Colon (tissue), 2 donors: ENCODE measurements around the gene BSND.

ENCODE experiments used
- FAIRE-seq: peaks from 2 replicates; lab custom pipeline; 2012; peaks lifted over from hg19 to GRCh38; lab: Jason Lieb, UNC
- donor health status: control.
- donor health status: control.

Gene BSND

DNA sequence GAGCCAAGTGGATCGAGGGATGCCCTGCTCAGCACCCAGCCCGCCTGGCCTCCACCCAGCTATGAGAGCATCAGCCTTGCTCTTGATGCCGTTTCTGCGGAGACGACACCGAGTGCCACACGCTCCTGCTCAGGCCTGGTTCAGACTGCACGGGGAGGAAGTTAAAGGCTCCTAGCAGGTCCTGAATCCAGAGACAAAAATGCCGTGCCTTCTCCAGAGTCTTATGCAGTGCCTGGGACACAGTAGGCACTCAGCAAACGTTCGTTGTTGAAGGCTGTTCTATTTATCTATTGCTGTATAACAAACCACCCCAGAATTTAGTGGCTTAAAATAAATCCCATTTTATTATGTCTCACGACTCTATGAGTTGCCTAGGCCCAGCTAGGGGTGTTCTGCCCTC is 6.8 kb upstream of the BSND start:
- FAIRE-seq = no peak

DNA sequence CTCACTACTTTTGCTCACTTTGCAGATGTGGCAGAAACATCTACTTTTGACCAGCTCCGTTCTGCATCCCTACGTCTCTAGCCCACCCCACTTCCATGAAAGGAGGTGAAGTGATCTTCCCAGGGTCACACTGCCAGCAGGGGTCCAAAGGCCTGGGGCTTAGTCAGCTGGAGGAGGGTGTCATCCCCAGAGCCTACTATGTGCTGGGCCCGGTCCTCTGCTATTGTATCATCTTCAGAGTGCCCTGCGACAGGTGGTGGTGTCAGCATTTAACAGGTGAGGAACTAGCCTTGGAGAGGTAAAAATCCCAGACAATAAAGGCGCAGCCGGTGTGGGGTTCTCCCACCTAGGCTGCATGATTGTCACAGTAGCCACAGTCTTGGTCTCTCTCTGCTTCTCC is 5.6 kb upstream of the BSND start:
- no peak for FAIRE-seq

DNA sequence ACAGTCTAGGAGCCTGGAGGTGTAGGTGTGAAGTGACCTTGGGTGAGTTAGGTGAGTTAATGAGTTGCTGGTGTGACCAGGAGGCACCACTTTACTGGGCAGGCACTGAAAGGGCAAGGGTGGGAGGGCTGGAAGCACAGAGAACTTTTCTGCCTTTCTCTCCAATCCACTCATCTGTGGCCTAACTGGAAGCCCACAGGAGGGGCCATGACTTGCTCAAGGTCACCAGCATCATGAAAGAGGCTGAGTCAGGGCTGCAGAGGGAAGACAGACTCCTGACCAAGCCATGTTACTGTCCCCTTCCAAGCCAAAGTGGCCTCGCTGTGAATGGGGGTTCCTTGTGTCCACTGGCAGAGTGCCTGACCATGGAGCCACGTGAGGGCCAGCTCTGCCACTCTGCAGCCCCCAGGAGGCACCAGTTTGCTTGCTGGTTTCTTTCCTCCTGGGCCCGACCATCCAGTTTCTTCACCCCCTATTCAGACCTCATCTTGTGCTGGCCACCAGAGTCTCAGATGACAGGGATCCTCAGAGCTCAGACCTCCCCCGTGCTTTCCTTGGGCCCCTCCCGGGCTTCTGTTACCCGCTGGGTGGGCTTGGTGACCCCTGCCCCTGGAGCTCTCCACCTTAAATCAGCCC is 4.3 kb upstream of the BSND start:
- FAIRE-seq = no peak

DNA sequence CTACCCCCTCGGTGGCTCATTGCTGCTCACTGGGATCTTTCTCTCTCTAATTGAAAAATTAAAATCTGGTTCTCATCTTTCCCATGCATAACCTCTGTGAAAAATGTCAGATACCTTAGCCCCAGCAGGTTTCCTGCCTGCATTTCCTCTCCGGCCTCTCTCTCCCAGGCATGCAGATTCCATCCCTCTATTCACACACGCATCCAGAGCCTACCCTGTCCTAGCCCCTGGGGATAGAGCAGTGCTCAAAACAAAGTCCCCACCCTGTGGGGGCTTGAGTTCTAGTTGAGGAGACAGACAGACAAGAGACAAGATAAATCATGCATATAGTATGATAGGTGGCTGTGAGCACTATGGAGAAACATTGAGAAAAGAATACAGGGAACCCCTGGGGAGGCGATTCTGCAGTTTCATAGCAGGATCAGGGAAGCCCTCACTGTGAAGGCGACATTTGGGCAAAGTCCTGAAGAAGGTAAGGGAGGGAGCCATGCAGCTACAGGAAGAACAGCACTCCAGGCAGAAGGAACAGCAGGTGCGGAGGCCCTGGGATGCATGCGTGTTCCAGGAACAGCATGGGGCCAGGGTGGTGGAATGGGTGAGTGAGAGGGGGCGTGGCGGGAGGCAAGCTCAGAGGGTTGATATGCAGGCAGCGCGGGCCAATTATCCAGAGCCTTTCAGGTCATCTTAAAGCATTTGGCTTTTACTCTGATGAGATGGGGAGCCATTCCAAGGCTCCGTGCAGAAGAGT is 3.5 kb upstream of the BSND start:
- no peak for FAIRE-seq

DNA sequence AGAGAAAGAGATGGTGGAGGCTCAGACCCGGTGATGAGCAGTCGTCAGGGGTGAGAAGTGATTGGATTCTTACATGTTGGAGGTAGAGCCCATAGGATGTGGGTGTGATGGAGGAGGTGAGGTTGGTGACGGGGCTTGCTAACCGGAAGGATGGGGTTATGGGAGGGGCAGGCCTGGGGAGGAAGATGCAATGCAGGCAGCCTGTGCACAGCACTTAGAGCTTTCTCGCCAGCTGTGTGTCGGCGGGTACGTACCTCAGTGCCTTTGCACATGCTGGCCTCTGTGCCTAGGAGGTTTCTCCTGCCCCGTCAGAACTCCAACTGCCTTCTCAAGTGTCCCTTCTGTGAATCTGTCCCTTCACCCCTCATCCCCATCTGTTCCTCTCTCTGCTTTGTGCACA is 2.9 kb upstream of the BSND start:
- no peak for FAIRE-seq

DNA sequence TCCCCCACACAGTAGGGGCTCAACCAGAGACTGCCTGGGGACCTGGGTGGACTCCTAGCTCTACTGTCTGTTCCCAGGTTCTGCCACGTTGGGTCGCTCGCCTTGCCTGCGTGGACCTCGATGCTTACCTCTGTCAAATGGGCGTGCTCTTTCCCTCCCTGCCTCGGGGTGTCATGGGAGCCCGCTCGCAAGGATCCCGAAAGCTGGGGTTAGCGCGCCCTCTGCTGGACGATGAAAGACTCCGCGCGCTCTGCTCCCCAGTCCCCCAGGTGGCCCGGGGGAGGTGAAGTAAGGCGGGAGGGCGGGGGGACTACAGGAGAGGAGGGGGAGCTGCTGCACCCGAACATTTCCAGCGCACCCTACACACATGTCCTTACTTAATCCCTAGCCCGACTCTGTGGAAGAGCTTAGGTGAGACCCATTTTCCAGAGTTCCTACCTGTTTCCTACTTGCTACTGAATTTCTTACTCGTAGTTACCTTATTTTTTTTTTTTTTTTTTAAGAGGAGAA is 2.3 kb upstream of the BSND start:
- FAIRE-seq = no peak

DNA sequence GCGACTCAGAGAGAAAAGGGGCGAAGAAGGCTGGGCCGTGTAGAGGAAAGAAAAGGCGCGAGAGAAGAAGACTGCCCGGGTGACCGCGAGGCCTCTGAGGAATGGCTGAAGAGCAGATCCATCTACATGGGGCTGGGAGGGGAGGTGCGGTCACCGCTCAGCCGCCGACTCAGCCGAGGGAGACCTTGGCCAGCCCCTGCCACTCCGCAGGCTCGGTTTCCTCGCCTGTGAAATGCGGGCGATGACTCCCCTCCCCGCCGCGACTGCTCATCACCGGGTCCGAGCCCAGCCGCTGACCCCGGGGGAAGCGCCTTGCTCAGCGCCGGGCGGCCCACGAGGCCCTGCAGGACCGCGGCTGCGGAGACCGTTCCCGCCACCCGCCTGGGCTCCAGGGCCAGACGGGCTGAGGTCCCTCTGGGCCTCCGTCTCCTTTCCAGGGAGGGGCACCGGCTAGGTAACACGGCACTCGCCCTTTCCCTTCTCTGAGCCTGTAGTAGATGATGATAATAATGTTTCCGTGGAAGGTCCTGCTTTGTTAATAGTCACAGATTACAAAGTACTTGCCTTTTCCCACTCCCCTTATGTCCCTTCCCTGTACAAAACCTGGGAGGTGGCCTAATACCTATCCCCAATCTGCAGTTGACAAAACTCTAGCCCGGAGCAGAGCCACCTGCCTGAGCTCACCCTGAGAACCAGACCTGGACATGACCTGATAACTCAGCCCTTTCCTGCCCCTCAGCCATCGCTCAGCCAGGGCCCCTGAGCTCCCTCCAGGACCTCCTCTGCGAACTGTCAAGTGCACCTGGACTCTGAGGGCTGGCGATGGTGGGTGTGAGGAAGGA is 1.6 kb upstream of the BSND start:
- FAIRE-seq = no peak

DNA sequence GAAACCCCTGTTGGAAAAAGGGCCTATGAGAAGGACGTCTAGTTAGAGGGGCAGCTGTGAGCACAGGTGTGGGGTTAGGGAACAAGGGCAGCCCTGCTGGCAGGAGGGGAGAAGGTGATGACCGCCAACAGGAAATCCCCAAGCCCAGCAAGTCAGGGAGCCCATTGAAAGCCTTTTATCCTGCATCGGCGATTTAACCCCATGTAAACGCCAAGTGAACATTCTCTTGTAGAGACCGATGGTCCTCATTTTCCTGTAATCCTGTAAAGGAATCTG is 1.1 kb upstream of the BSND start:
- no peak for FAIRE-seq

DNA sequence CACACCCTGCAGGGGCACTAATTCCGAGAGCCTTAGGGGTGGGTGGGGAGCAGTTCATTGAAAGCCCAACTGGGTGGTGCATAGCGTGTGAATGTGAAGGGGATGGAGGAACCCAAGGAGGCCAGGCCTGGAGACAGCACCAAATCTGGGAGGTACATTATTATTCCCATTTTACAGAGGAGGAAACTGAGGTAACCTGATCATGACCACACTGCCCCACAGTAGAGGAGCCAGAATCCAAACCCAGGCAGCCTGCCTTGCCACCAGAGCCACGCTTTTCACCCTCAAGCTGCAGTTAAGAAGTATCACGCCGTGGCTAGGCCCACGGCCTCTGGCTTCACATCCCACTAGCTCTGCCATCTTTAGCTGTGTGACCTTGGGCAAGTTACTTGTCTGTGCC is 633 bp upstream of the BSND start:
- FAIRE-seq = no peak

DNA sequence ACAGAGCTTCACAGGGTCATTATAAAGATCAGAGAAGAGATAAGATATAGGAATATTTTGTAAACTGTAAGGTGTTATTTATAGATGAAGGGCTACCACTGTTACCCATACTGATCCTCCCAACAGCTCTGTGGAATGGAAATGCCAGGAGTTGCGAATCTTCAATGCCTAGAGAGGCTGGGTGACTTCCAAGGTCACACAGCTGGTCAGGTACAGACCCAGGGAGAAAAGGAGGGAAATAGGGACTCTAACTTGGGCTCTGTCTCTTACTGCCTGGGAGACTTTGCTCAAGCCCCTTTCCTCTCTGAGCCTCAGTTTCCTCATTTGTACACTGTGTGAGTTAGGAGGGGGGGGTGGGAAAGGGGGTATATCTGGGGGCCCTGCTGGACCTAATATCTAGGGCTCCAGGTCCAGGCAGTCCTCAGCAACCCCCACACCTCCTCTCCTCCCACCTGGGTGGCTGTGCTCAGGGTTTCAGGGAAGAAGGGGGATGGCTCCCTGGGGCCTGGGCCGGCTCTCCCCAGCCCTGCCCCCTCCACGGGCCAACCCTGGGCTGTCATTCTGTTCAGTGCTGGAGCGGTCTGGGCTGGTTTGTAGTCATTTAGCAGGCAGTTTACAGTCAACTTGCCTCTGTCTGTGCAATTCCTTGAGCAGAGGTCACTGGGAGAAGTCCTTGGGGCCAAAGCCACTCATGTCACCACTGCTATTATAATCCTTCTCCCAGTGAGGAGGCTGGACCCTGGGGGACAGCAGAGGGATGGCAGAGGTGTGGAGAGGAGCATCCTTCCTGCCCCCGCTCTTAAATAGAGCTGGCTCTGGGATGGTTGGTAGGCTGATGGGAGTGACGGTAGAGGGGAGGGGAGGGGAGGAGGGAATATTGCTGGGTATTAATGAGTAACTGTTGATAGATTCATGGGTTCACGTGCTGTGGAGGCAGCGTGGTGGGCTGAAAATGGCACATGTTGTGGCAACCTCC is 1.7 kb downstream of the BSND start:
- no peak for FAIRE-seq

DNA sequence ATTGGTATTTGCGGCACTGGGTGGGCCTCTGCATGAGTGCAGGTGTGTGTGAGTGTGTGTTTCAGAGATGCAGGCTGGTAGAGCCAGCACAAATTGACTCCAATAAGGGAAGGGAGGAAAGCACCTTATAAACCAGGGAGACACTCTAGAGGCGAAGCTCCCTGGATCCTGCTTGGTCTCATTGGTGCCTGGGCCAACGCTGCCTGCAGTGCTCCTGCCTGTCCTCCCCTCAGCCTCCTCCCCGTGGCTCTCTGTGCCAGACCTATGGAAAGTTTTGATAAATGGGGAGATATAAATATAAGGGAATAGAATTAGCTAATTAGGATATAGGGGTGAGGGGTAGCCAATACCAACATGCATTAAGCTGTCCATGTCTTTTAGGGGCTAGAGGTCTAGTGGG is 2.6 kb downstream of the BSND start:
- no peak for FAIRE-seq

DNA sequence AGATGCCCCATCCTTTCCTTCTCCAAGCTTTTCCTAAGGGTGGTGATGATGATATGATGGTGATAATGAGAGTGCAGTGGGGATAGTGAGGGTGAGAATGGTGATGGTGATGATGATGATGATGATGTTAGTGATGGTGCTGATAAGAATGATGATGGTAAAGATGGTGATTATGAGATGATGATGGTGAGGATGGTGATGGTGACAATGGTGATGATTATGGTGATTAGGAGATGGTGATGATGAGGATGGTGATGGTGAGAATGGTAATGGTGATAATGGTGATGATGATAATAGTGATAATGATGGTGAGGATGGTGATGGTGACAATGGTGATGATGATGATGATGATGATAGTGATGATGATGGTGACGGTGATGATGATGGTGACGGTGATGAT is 4.0 kb downstream of the BSND start:
- no peak for FAIRE-seq

DNA sequence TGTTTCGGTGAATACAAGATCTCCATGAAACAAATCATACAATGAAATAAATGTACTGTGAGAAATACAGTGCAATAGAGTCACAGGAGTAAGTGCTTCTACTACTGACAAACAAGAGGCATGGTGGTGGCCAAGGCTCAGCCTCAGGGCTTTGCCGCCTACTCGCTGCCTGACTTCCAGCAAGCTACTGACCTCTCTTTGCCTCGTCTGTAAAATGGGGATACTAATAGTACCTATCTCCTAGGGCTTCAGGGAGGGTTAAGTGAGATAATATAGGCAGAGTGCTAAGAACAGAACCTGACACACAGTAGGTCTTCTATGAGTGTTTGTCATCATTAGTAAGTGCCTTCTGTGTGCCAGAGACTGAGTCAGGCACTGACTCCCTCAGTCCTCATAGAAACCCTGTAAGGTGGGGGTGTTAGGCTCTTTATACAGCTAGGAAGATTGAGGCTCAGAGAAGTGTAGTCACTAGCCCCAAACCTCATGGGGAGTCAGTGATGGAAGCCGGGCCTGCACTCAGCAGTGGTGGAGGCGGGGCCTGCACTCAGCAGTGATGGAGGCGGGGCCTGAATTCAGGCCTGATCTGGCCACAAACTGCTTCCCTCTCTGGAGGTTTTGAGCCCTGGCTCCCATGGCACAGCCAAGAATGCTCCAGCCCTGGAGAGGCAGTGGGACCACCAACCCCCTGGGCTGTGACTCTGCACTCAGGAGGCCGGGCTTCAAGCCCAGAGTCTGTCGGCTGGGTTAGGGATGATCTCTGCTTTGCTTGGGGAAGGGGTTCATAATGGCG is 6.8 kb downstream of the BSND start:
- no peak for FAIRE-seq

DNA sequence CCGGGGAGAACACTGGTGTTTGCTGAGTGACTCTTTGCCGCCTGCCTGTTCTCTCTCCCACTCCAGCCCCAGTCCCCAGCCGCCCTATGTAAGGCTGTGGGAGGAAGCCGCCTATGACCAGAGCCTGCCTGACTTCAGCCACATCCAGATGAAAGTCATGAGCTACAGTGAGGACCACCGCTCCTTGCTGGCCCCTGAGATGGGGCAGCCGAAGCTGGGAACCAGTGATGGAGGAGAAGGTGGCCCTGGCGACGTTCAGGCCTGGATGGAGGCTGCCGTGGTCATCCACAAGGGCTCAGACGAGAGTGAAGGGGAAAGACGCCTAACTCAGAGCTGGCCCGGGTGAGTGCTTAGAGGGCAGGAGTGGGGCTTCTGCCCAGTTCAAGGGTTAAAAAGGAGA is 8.2 kb downstream of the BSND start:
- FAIRE-seq = no peak

DNA sequence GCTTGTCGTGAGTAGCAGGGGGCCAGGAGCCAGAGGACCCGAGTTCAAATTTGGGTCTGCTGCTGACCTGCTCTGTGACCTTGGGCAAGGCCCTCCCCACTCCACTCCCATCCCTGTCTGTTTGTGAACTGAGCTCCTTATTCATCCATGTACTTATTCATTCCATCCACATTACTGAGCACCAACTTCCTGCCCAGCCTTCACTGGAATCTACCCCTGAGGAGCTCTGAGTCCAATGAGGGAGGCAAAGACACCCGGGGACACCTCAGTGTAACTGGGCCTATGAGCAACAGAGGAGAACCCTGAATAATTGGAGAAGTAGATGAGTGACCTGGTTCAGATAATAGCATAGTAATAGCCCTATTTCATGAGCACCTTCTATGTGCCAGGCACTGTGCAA is 8.9 kb downstream of the BSND start:
- no peak for FAIRE-seq

DNA sequence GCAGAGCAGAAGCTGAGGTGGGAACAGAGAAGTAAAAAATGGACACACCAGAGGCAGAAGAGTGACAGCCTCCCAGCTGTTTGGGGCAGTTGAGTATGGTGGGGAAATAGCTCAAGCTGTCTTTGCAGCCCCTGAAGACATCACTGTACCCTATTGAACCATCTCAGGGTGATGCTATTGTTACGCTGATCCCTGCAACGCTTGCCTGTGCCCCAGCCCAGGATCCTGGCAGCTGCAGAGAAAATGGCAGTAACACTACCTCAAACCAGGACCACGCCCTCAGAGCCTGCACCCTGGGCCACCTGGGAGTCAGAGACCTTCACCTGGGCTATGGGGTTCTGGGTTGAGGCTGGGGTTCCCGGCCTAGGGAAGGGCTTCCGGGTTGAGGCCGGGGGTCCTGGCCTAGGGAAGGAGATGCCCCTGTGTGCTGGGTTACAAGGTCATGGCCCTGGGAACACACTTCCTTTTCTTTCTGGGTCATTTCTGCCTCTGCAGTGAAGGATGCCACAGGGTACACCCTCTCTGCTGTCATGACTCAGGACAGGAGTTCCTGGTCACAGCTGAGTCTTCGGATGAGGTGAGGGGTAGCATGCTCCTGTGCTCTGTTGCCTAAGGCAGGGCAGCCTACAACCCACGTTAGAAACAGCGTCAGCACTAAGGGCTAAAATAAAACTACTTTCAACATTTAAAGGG is 11.6 kb downstream of the BSND start:
- FAIRE-seq = no peak

DNA sequence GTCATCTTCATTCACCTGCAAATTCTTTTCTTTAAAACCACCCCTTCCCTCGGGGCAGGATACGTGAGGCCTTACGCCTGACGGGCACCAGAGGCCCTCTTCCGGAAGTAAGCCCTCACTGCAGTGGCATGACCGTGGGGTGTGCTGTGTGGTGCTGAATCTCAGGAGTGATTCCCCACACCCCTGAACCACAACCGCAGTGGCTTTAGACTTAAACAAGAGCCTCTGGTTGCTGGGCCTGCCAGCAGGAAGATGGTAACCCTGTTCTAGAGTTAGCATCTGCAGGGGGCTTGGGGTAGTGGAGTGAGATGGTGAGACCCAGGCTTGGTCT is 12.1 kb downstream of the BSND start:
- FAIRE-seq = no peak

DNA sequence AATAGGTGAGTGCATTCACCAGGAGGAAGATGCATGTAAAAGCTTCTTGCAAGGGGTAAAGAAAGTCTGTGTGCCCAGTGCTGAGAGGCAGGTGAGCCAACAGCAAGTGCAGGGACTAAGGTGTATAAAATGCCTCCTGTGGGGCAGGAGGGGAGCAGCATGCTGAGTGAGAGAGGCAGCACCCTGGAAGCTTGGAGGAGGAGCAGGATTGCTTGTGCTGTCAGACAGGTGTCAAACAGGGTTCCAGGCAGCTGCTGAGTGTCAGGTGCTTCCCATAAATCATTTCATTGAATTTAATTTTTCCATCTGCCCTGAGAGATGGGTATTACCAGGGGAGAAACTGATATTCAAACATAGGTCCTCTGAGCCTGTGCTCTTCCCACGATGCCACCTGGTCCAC is 13.9 kb downstream of the BSND start:
- no peak for FAIRE-seq

DNA sequence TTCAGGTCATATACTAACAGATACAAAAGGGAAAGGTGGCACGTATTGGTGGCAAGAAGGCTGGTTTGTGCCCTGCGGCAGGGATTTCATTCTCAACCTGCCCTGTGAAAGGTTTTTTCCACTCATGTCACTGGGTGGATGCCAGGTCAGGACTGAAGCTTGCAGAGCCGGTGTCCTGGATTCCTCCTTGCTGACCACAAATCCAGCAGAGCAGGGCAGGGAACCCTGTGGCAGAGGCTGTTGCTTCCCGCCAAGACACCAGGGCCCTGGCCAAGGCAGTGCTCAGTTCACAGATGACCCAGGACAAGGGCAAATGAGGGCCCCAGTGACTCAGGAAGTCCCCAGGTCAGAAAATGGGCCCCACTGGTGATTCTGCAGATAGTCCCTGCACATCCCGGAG is 16.4 kb downstream of the BSND start:
- FAIRE-seq = no peak

DNA sequence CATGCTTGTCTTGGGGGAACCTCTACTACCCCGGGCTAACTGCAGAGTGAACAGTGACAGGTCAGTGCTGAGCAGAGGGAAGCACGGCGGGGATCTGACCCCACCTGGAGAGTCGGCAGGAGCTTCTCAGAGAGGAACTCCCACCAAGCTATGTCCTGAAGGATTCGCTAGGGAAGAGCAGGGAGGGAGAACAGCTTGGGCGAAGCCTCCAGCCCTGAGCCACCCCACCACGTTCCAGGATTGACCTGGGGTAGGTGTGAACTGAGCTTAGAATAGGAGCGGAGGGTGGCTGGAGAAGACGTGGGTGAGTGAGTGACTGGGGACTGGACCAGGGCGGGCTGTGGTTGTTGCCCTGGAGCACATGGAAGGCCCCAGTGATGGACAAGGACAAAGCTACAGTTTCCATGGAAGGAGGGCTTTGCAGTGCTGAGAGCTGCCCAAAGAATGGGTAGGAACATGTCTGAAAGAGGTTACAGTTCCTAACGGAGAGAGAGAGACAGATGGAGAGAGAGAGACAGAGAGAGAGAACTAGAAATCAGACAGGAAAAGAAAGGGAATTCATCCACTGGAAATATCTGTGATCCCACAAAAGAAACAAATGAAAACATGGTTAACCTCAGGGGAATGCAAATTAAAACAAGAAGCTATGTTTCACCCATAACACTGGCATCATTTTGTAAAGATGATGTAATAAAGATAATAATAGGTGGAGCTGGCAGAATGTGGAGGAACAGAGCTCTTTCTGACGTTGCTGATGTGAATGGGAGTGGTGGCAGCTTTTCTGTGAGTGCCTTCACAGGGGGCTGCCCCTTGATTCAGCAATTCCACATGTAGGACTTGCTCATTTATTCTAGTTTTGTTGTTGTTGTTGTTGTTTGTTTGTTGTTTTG is 17.2 kb downstream of the BSND start:
- FAIRE-seq = no peak
